Measurements from ENCODE around the gene IMP4. TPM values are rescaled to one million over a fixed set of nuclear protein-coding genes. Genes with fewer than 3 reads are reported as not detected.

IMP4 gene
- total and polyA plus RNA-seq, 4 donors = 40.4 to 113 (median 86.2) TPM

DNA sequence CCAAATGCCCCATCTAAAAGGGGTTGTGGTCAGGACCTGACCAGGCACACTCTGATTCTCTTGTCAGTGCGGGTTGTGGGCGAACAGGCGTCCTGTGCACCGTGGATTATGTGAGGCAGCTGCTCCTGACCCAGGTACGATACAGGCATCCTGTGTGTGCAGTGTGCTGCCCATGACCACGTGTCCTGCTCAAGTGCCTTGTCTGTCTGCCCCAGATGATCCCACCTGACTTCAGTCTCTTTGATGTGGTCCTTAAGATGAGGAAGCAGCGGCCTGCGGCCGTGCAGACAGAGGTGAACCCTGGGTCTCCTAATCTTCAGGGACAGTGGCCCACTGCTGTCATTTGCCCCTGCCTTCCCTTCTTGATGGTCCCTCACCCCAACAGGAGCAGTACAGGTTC, 27.8 kb downstream of the IMP4 start:
- no peak overlapping the region for H3K4me3 ChIP-seq
- no peak for ATAC-seq (ENCODE audit: insufficient read depth, low FRiP score)
- no peaks in the 10 kb centered on the region for H3K27me3 ChIP-seq (ENCODE audit: control insufficient read depth in 3 of 3, insufficient read depth in 3 of 3, low read length in 2 of 3)
- 89 to 94% methylated on average over 9 of the region's 9 CpGs for WGBS, 2 donors
- no peaks in the 10 kb centered on the region for H3K9me3 ChIP-seq (ENCODE audit: control insufficient read depth in 4 of 4, insufficient read depth in 3 of 4, low read length in 3 of 4)
- peaks cover 0 to 5% (median 3%) of the 10 kb centered on the region in 4 donors for H3K36me3 ChIP-seq (ENCODE audit: control insufficient read depth in 4 of 4, insufficient read depth in 4 of 4, low read length in 4 of 4)
- no peak for DNase-seq
- H3K4me1 ChIP-seq (ENCODE audit: control insufficient read depth in 5 of 5, insufficient read depth in 5 of 5, low read length in 5 of 5) = peaks cover 0 to 21% (median 16%) of the 10 kb centered on the region in 5 donors
- TF ChIP-seq, protein P1, sequence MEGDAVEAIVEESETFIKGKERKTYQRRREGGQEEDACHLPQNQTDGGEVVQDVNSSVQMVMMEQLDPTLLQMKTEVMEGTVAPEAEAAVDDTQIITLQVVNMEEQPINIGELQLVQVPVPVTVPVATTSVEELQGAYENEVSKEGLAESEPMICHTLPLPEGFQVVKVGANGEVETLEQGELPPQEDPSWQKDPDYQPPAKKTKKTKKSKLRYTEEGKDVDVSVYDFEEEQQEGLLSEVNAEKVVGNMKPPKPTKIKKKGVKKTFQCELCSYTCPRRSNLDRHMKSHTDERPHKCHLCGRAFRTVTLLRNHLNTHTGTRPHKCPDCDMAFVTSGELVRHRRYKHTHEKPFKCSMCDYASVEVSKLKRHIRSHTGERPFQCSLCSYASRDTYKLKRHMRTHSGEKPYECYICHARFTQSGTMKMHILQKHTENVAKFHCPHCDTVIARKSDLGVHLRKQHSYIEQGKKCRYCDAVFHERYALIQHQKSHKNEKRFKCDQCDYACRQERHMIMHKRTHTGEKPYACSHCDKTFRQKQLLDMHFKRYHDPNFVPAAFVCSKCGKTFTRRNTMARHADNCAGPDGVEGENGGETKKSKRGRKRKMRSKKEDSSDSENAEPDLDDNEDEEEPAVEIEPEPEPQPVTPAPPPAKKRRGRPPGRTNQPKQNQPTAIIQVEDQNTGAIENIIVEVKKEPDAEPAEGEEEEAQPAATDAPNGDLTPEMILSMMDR (IDR thresholded peaks at IDR 0.05; ENCODE audit: control extremely low read depth, extremely low read depth) = no peak
- H3K27ac ChIP-seq (ENCODE audit: low read depth in 1 of 2, low read length in 1 of 2) = peak overlapping the region in 1 of 2 donors; percentile 31
- H3K9ac ChIP-seq (ENCODE audit: insufficient read depth in 1 of 2, low read length in 2 of 2) = no peak overlapping the region

DNA sequence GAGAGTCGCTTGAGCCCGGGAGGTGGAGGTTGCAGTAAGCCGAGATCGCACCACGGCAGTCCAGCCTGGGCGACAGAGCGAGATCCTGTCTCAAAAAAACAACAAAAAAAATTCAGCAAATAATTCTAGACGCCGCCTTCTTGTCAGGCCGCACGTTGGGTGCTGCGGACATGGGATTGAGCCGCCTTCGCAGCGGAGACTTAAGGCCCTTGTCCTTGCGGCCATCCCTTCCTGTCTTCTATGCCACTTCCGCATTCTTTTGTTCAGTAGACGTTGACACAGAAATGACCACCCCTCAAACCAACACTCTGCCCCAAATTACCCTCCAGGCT, 29.0 kb downstream of the IMP4 start:
- Histone ChIP-seq H3K27me3 (ENCODE audit: control insufficient read depth in 3 of 3, insufficient read depth in 3 of 3, low read length in 2 of 3) (no peaks in the 10 kb centered on the region), H3K9me3 (ENCODE audit: control insufficient read depth in 4 of 4, insufficient read depth in 3 of 4, low read length in 3 of 4) (no peaks in the 10 kb centered on the region), H3K4me3 (peak overlapping the region; percentile 86), H3K9ac (ENCODE audit: insufficient read depth in 1 of 2, low read length in 2 of 2) (peak overlapping the region; percentile 37 to 80), H3K27ac (ENCODE audit: low read depth in 1 of 2, low read length in 1 of 2) (peak overlapping the region; percentile 75 to 98), H3K4me1 (ENCODE audit: control insufficient read depth in 5 of 5, insufficient read depth in 5 of 5, low read length in 5 of 5) (peaks cover 0 to 21% (median 16%) of the 10 kb centered on the region in 5 donors), H3K36me3 (ENCODE audit: control insufficient read depth in 4 of 4, insufficient read depth in 4 of 4, low read length in 4 of 4) (peaks cover 0 to 11% (median 4%) of the 10 kb centered on the region in 4 donors)
- no peak for DNase-seq
- ATAC-seq (ENCODE audit: insufficient read depth, low FRiP score) = peak; percentile 45
- TF ChIP-seq, protein P1 (IDR thresholded peaks at IDR 0.05; ENCODE audit: control extremely low read depth, extremely low read depth) = no peak
- WGBS, 2 donors = 29 to 30% methylated on average over 18 of the region's 18 CpGs

DNA sequence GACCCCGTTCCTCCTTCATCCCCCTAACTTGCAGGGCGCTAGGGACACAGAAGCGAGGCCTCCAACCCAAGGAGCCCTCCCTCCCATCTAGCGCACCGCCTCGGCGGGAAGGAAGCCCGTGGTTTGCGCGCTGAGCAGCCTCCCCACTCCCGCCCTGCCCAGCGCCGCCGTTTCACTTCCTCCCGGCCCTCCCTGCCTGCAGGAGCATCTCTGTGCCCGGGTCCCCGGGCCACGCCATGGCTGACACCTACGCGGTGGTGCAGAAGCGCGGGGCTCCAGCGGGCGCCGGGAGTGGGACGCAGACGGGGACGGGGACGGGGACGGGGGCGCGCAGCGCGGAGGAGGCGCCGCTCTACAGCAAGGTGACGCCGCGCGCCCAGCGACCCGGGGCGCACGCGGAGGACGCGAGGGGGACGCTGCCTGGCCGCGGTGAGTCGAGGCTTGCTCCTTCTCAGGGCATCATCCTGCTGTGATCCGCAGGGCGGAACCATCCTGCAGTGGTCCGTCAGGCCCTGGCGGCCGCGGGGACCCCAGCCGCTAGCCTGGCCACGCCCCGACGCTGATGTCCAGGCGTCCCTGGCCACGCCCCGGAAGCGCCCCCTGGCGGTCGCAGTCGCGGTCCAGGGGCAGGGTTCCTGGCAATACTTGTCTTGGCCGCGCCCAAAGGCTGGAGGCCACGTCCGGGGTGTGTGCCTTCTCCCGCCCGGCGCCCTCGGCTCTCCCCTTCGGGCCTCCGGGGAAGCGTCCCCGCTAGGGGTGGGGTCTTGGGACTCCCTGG, 29.5 kb downstream of the IMP4 start:
- no peaks in the 10 kb centered on the region for H3K9me3 ChIP-seq (ENCODE audit: control insufficient read depth in 4 of 4, insufficient read depth in 3 of 4, low read length in 3 of 4)
- 0 to 1% methylated on average over 60 to 81 of the region's 81 CpGs for WGBS, 2 donors
- DNase-seq = peak; percentile 89 to 93 (median 92)
- H3K36me3 ChIP-seq (ENCODE audit: control insufficient read depth in 4 of 4, insufficient read depth in 4 of 4, low read length in 4 of 4) = peaks cover 0 to 11% (median 4%) of the 10 kb centered on the region in 4 donors
- peak overlapping the region; percentile 75 to 98 for H3K27ac ChIP-seq (ENCODE audit: low read depth in 1 of 2, low read length in 1 of 2)
- peak; percentile 92 for ATAC-seq (ENCODE audit: insufficient read depth, low FRiP score)
- TF ChIP-seq, protein P1 (IDR thresholded peaks at IDR 0.05; ENCODE audit: control extremely low read depth, extremely low read depth) = peak; percentile 77
- no peaks in the 10 kb centered on the region for H3K27me3 ChIP-seq (ENCODE audit: control insufficient read depth in 3 of 3, insufficient read depth in 3 of 3, low read length in 2 of 3)
- H3K4me1 ChIP-seq (ENCODE audit: control insufficient read depth in 5 of 5, insufficient read depth in 5 of 5, low read length in 5 of 5) = peaks cover 0 to 21% (median 16%) of the 10 kb centered on the region in 5 donors
- H3K4me3 ChIP-seq = peak overlapping the region; percentile 86
- peak overlapping the region; percentile 44 to 80 for H3K9ac ChIP-seq (ENCODE audit: insufficient read depth in 1 of 2, low read length in 2 of 2)
